Measurements from ENCODE around the gene KIF1A. TPM values are rescaled to one million over a fixed set of nuclear protein-coding genes. Genes with fewer than 3 reads are reported as not detected.

KIF1A gene
- total RNA-seq, 1 experiment from 2014 or later: 298 TPM

- Mint-ChIP-seq H3K9me3 (ENCODE audit: low read depth, unreplicated experiment) (no peaks in the 10 kb centered on the region), H3K4me3 (ENCODE audit: low read depth, unreplicated experiment) (no peak overlapping the region), H3K27ac (ENCODE audit: unreplicated experiment) (no peak overlapping the region), H3K36me3 (ENCODE audit: insufficient read depth, unreplicated experiment) (no peaks in the 10 kb centered on the region), H3K4me1 (ENCODE audit: low read depth, unreplicated experiment) (no peaks in the 10 kb centered on the region), H3K27me3 (ENCODE audit: unreplicated experiment) (peaks cover 80% of the 10 kb centered on the region)
- intact Hi-C loops (cut with micrococcal nuclease; ENCODE audit: unreplicated experiment): no loop called here
- CTCF ChIA-PET: no interaction called here
- BruUV-seq (replicated peaks): no TSS peak
- DNase-seq: no peak
- TF ChIP-seq CTCF (IDR thresholded peaks at IDR 0.05; ENCODE audit: unreplicated experiment): no peak
Observed at GRCh38 chr2:240835528-240835927, 15.5 kb upstream of the KIF1A start.

- Mint-ChIP-seq H3K9me3 (ENCODE audit: low read depth, unreplicated experiment) (no peaks in the 10 kb centered on the region), H3K4me1 (ENCODE audit: low read depth, unreplicated experiment) (no peaks in the 10 kb centered on the region), H3K27ac (ENCODE audit: unreplicated experiment) (no peak overlapping the region), H3K27me3 (ENCODE audit: unreplicated experiment) (peaks cover 91% of the 10 kb centered on the region), H3K36me3 (ENCODE audit: insufficient read depth, unreplicated experiment) (no peaks in the 10 kb centered on the region), H3K4me3 (ENCODE audit: low read depth, unreplicated experiment) (no peak overlapping the region)
- intact Hi-C loops (cut with micrococcal nuclease; ENCODE audit: unreplicated experiment): no loop called here
- BruUV-seq (replicated peaks): no TSS peak
- DNase-seq: no peak
- CTCF ChIA-PET: interaction anchor here (0.9 kb wide), 1 partner anchor 12 kb away, joined by 3 read pairs; no protein-coding TSS in a partner anchor
- no peak for TF ChIP-seq CTCF (IDR thresholded peaks at IDR 0.05; ENCODE audit: unreplicated experiment)
Observed at GRCh38 chr2:240834377-240834975, 14.5 kb upstream of the KIF1A start.

GRCh38 chr2:240833724-240834285 is 13.8 kb upstream of the KIF1A start:
- no peak for DNase-seq
- no peak overlapping the region for H3K27ac Mint-ChIP-seq (ENCODE audit: unreplicated experiment)
- peaks cover 93% of the 10 kb centered on the region for H3K27me3 Mint-ChIP-seq (ENCODE audit: unreplicated experiment)
- CTCF ChIA-PET: interaction anchor here (0.9 kb wide), 1 partner anchor 11 kb away, joined by 3 read pairs; no protein-coding TSS in a partner anchor
- no peak overlapping the region for H3K4me3 Mint-ChIP-seq (ENCODE audit: low read depth, unreplicated experiment)
- H3K36me3 Mint-ChIP-seq (ENCODE audit: insufficient read depth, unreplicated experiment): no peaks in the 10 kb centered on the region
- intact Hi-C loops (cut with micrococcal nuclease; ENCODE audit: unreplicated experiment): no loop called here
- H3K4me1 Mint-ChIP-seq (ENCODE audit: low read depth, unreplicated experiment): no peaks in the 10 kb centered on the region
- no peak for TF ChIP-seq CTCF (IDR thresholded peaks at IDR 0.05; ENCODE audit: unreplicated experiment)
- no peaks in the 10 kb centered on the region for H3K9me3 Mint-ChIP-seq (ENCODE audit: low read depth, unreplicated experiment)
- BruUV-seq (replicated peaks): no TSS peak

GRCh38 chr2:240832921-240833494 is 13.0 kb upstream of the KIF1A start:
- CTCF ChIA-PET: no interaction called here
- H3K4me1 Mint-ChIP-seq (ENCODE audit: low read depth, unreplicated experiment): no peaks in the 10 kb centered on the region
- no peak for DNase-seq
- peaks cover 91% of the 10 kb centered on the region for H3K27me3 Mint-ChIP-seq (ENCODE audit: unreplicated experiment)
- no peaks in the 10 kb centered on the region for H3K9me3 Mint-ChIP-seq (ENCODE audit: low read depth, unreplicated experiment)
- no peak overlapping the region for H3K27ac Mint-ChIP-seq (ENCODE audit: unreplicated experiment)
- TF ChIP-seq CTCF (IDR thresholded peaks at IDR 0.05; ENCODE audit: unreplicated experiment): no peak
- BruUV-seq (replicated peaks): no TSS peak
- no peak overlapping the region for H3K4me3 Mint-ChIP-seq (ENCODE audit: low read depth, unreplicated experiment)
- intact Hi-C loops (cut with micrococcal nuclease; ENCODE audit: unreplicated experiment): no loop called here
- no peaks in the 10 kb centered on the region for H3K36me3 Mint-ChIP-seq (ENCODE audit: insufficient read depth, unreplicated experiment)
